H1 (cell line): ENCODE results near the gene NR2E3. TPM values are rescaled to one million over a fixed set of nuclear protein-coding genes. Genes with fewer than 3 reads are reported as not detected.
"Not testable (repeated sequence)": the region's sequence is repeated elsewhere in the genome, so short reads cannot be mapped to it uniquely, and the experiment has no call there.

Experiments
- CTCF ChIA-PET: fragments of 300-600 bp; sonication (Branson Sonifier 250); formaldehyde crosslinking; loops from one replicate; lab custom pipeline; 2021; ENCODE audit not compliant: partially characterized antibody; lab: Charles Lee
- POLR2A ChIA-PET: fragments of 300-600 bp; sonication (Branson Sonifier 250); formaldehyde crosslinking; loops from one replicate; lab custom pipeline; 2021; ENCODE audit warnings: inconsistent platforms; ENCODE audit not compliant: partially characterized antibody; lab: Charles Lee
- DNase-seq, 2 experiments: peaks; one replicate each; pipeline versions ENCODE4 v3.0.0 to v3.0.0-alpha.2; 2010 to 2022; ENCODE audit warnings: low spot score in 2 of 2, low read depth in 1 of 2, mixed read lengths in 1 of 2
- FAIRE-seq: peaks from 2 replicates; lab custom pipeline; 2011; peaks lifted over from hg19 to GRCh38; lab: Jason Lieb, UNC
- H2AFZ ChIP-seq: 2 replicates; pipeline ENCODE4 v1.8.1; 2012; ENCODE audit warnings: low read length, inconsistent platforms
- H2AK5ac ChIP-seq: 2 replicates; pipeline ENCODE4 v1.6.1; 2013; ENCODE audit warnings: low read depth, low read length
- H2BK120ac ChIP-seq: replicated peaks from 2 replicates; pipeline ENCODE3; 2013; ENCODE audit warnings: low read depth, low read length, inconsistent platforms
- H2BK12ac ChIP-seq: 2 replicates; pipeline ENCODE4 v1.6.1; 2013; ENCODE audit warnings: low read depth, low read length
- H2BK15ac ChIP-seq: 2 replicates; pipeline ENCODE4 v1.6.1; 2013; ENCODE audit warnings: low read length
- H2BK20ac ChIP-seq: 2 replicates; pipeline ENCODE4 v1.6.1; 2013; ENCODE audit warnings: low read length
- H2BK5ac ChIP-seq: 2 replicates; pipeline ENCODE4 v1.6.1; 2013; ENCODE audit warnings: low read depth, low read length
- H3K14ac ChIP-seq: 2 replicates; pipeline ENCODE4 v1.6.1; 2013; ENCODE audit warnings: inconsistent platforms; ENCODE audit not compliant: insufficient read length
- H3K18ac ChIP-seq: 2 replicates; pipeline ENCODE4 v1.6.1; 2013; ENCODE audit warnings: low read length; ENCODE audit errors: extremely low read depth
- H3K23ac ChIP-seq: 2 replicates; pipeline ENCODE4 v1.6.1; 2013; ENCODE audit warnings: inconsistent platforms; ENCODE audit not compliant: insufficient read length
- H3K23me2 ChIP-seq: 2 replicates; pipeline ENCODE4 v1.6.1; 2013; ENCODE audit warnings: low read depth, low read length
- H3K27ac ChIP-seq: 2 replicates; pipeline ENCODE4 v1.6.1; 2011; ENCODE audit warnings: low read depth, low read length, inconsistent platforms
- H3K27me3 ChIP-seq, 4 experiments: replicated peaks in 1 of 4; 1 replicate in 1 of 4; 2 replicates in 3 of 4; pipeline versions ENCODE4 v1.6.1 to v1.8.1; 2011 to 2013; ENCODE audit warnings: low read length in 3 of 4, mild to moderate bottlenecking in 3 of 4, inconsistent platforms in 2 of 4, mixed read lengths in 2 of 4, moderate library complexity in 1 of 4; ENCODE audit not compliant: control insufficient read depth in 3 of 4, insufficient read depth in 3 of 4; ENCODE audit errors: extremely low read depth in 1 of 4
- H3K36me3 ChIP-seq, 4 experiments: 2 replicates each; pipeline versions ENCODE4 v1.6.1 to v1.8.1; 2011 to 2013; ENCODE audit warnings: mild to moderate bottlenecking in 4 of 4, low read length in 3 of 4, moderate library complexity in 2 of 4, control low read depth in 1 of 4, inconsistent platforms in 1 of 4; ENCODE audit not compliant: insufficient read depth in 4 of 4, control insufficient read depth in 2 of 4
- H3K4ac ChIP-seq: replicated peaks from 2 replicates; pipeline ENCODE3; 2013; ENCODE audit warnings: low read length, low read depth, mixed read lengths, inconsistent platforms; ENCODE audit not compliant: insufficient read length
- H3K4me1 ChIP-seq, 4 experiments: replicated peaks in 1 of 4; 1 replicate in 1 of 4; 2 replicates in 3 of 4; pipeline versions ENCODE4 v1.6.1 to v1.8.1; 2011 to 2013; ENCODE audit warnings: low read length in 3 of 4, inconsistent platforms in 2 of 4, mixed read lengths in 1 of 4; ENCODE audit not compliant: insufficient read depth in 4 of 4, control insufficient read depth in 3 of 4
- H3K4me2 ChIP-seq, 2 experiments: 2 replicates each; pipeline versions ENCODE4 v1.6.1 to v1.8.1; 2011 to 2013; ENCODE audit warnings: low read depth in 2 of 2, low read length in 2 of 2, control low read depth in 1 of 2, inconsistent platforms in 1 of 2, mild to moderate bottlenecking in 1 of 2; ENCODE audit not compliant: insufficient read depth in 1 of 2
- H3K4me3 ChIP-seq, 4 experiments: fragments of 200-600, 300-600 bp in 1 of 4; sonication (generic), shearing (Covaris generic), sonication (Bioruptor Twin) in 1 of 4; 2 replicates each; pipeline versions ENCODE4 v1.5.1 to v1.8.1; 2011 to 2016; ENCODE audit warnings: low read length in 4 of 4, low read depth in 3 of 4, control low read depth in 2 of 4, inconsistent platforms in 2 of 4, mild to moderate bottlenecking in 2 of 4, mixed read lengths in 1 of 4, moderate library complexity in 1 of 4; ENCODE audit not compliant: insufficient read depth in 2 of 4; ENCODE audit errors: extremely low read depth in 1 of 4
- H3K56ac ChIP-seq: replicated peaks from 2 replicates; pipeline ENCODE3; 2013; ENCODE audit warnings: low read depth, mild to moderate bottlenecking, mixed read lengths, low read length, inconsistent platforms; ENCODE audit not compliant: insufficient read length
- H3K79me1 ChIP-seq: 2 replicates; pipeline ENCODE4 v1.6.1; 2013; ENCODE audit warnings: low read depth, low read length, control low read depth
- H3K79me2 ChIP-seq, 2 experiments: 2 replicates each; pipeline versions ENCODE4 v1.6.1 to v1.8.1; 2012 to 2013; ENCODE audit warnings: low read length in 2 of 2, mild to moderate bottlenecking in 2 of 2, inconsistent platforms in 1 of 2; ENCODE audit not compliant: insufficient read depth in 2 of 2, control insufficient read depth in 1 of 2
- H3K9ac ChIP-seq, 4 experiments: replicated peaks in 1 of 4; 1 replicate in 1 of 4; 2 replicates in 3 of 4; pipeline versions ENCODE4 v1.6.1 to v1.8.1; 2011 to 2013; ENCODE audit warnings: low read depth in 3 of 4, low read length in 3 of 4, control low read depth in 2 of 4, mild to moderate bottlenecking in 2 of 4, moderate library complexity in 2 of 4, inconsistent platforms in 1 of 4; ENCODE audit errors: extremely low read depth in 1 of 4
- H3K9me3 ChIP-seq, 2 experiments: 2 replicates each; pipeline versions ENCODE4 v1.6.1 to v1.8.1; 2012 to 2013; ENCODE audit warnings: mild to moderate bottlenecking in 2 of 2, moderate library complexity in 2 of 2, control low read depth in 1 of 2, inconsistent platforms in 1 of 2, low read depth in 1 of 2, low read length in 1 of 2, mixed read lengths in 1 of 2; ENCODE audit not compliant: insufficient read depth in 2 of 2
- H4K20me1 ChIP-seq, 2 experiments: replicated peaks in 1 of 2; 2 replicates each; pipeline versions ENCODE3 to v1.8.1; 2011 to 2013; ENCODE audit warnings: inconsistent platforms in 2 of 2, low read length in 2 of 2, mild to moderate bottlenecking in 1 of 2; ENCODE audit not compliant: insufficient read depth in 2 of 2, control insufficient read depth in 1 of 2
- H4K5ac ChIP-seq: 2 replicates; pipeline ENCODE4 v1.6.1; 2013; ENCODE audit warnings: low read length, low read depth, mixed read lengths, inconsistent platforms; ENCODE audit not compliant: insufficient read length
- H4K8ac ChIP-seq: 2 replicates; pipeline ENCODE4 v1.8.0; 2013; ENCODE audit warnings: mild to moderate bottlenecking, moderate library complexity, low read length, inconsistent platforms; ENCODE audit not compliant: insufficient read depth; ENCODE audit errors: extremely low read depth
- H4K91ac ChIP-seq: replicated peaks from 2 replicates; pipeline ENCODE3; 2013; ENCODE audit warnings: low read length, mixed read lengths, inconsistent platforms; ENCODE audit not compliant: insufficient read length
- WGBS, 2 experiments: shearing (Covaris generic) in 1 of 2; methylation state at CpG; one replicate each; pipeline versions ENCODE4 v1.1.6 to v1.1.7; 2013 to 2015; ENCODE audit warnings: low lambda C conversion rate in 2 of 2, mixed read lengths in 2 of 2, inconsistent platforms in 1 of 2, low coverage in 1 of 2, missing lambda C conversion rate in 1 of 2; ENCODE audit not compliant: insufficient replicate concordance in 2 of 2, insufficient coverage in 1 of 2, insufficient read length in 1 of 2; ENCODE audit errors: extremely low coverage in 1 of 2, missing lambda C conversion rate in 1 of 2; 5-methylcytosine and 5-hydroxymethylcytosine counted together
- polyA plus RNA-seq, 7 experiments: library from polyadenylated mRNA; depleted of rRNA in 3 of 7; stranded (reverse) in 5 of 7; unstranded in 2 of 7; fragments of >200 nt in 5 of 7; fragments of 200-250 nt in 2 of 7; gene quantifications; 1 replicate in 5 of 7; 2 replicates in 1 of 7; 4 replicates in 1 of 7; pipeline versions ENCODE4 v1.2.1 to v1.2.3, GENCODE V29; 2011 to 2013; ENCODE audit warnings: missing spikeins in 2 of 7, mixed read lengths in 2 of 7
- small RNA-seq: library from polyadenylated mRNA; stranded (forward); fragments of <200 nt; extraction: miRNeasy Mini kit (QIAGEN cat#:217004); gene quantifications from one replicate; pipeline ENCODE3, GENCODE V24; 2013; ENCODE audit not compliant: insufficient read depth
- total RNA-seq: library from RNA; stranded (reverse); fragmentation: NEBNext Ultra II Directional; extraction: Animal tissue kit (Norgen Biotek cat#: 25700); gene quantifications from 2 replicates; pipeline ENCODE4 v1.2.1, GENCODE V29; 2021

The NR2E3 gene
- total and polyA plus RNA-seq, 2 of the 8 experiments (the other 6 are each of a cell fraction or from before 2014, with no cell fraction given) = 0.56 to 0.80 TPM

GRCh38 chr15:71858232-71858631 is 47.9 kb downstream of the NR2E3 start:
- CTCF ChIA-PET = not testable (repeated sequence)

More at GRCh38 chr15:71858232-71858631, 47.9 kb downstream of the NR2E3 start:
- H4K5ac ChIP-seq, H4K8ac ChIP-seq, H4K91ac ChIP-seq, H3K27me3 ChIP-seq, H4K20me1 ChIP-seq, H3K79me1 ChIP-seq, H2BK5ac ChIP-seq, H3K36me3 ChIP-seq, H3K4me2 ChIP-seq, H3K23ac ChIP-seq, H3K27ac ChIP-seq, FAIRE-seq, H3K4me3 ChIP-seq, H3K9me3 ChIP-seq, H2AFZ ChIP-seq, H3K4ac ChIP-seq, H3K4me1 ChIP-seq, DNase-seq, H3K14ac ChIP-seq, H3K9ac ChIP-seq, H3K23me2 ChIP-seq, H2BK12ac ChIP-seq, H2AK5ac ChIP-seq, H3K18ac ChIP-seq, H2BK20ac ChIP-seq, POLR2A ChIA-PET, H3K56ac ChIP-seq, H3K79me2 ChIP-seq, H2BK120ac ChIP-seq, H2BK15ac ChIP-seq: not testable (repeated sequence)
- 96% methylated on average over 4 of the region's 4 CpGs; no CpG with 5 or more reads in 1 of the 2 experiments for WGBS, 2 experiments

Small RNAs within 50 kb of the gene (small RNA-seq; reads per million reads assigned to genes)
- gene RNA5SP399 = not detected
